ENCODE data around the gene ELF5. TPM values are rescaled to one million over a fixed set of nuclear protein-coding genes. Genes with fewer than 3 reads are reported as not detected.

The ELF5 gene
- polyA plus RNA-seq, 1 donor from 2014 or later = not detected

GRCh38 chr11:34501500-34501899 lies 12.1 kb downstream of the ELF5 start:
- Histone ChIP-seq H4K20me1 (ENCODE audit: insufficient read depth) (no peaks in the 10 kb centered on the region), H3K27me3 (ENCODE audit: insufficient read depth, low read depth, low read length) (no peaks in the 10 kb centered on the region), H2AFZ (ENCODE audit: low read depth, low read length) (no peak overlapping the region), H3K79me2 (replicated peaks; ENCODE audit: insufficient read depth, low read length) (no peaks in the 10 kb centered on the region), H3K9me2 (ENCODE audit: insufficient read depth, low read length) (no peaks in the 10 kb centered on the region), H3K4me2 (ENCODE audit: low read length) (no peak overlapping the region), H3K36me3 (ENCODE audit: insufficient read depth, low read length) (no peaks in the 10 kb centered on the region), H3K4me3 (ENCODE audit: low read length) (no peak overlapping the region), H3K9ac (ENCODE audit: low read length) (no peak overlapping the region), H3F3A (ENCODE audit: insufficient read depth, low read length, poor library complexity, severe bottlenecking) (no peaks in the 10 kb centered on the region), H3K27ac (ENCODE audit: low read length) (no peak overlapping the region), H3K9me3 (ENCODE audit: low read length) (no peaks in the 10 kb centered on the region)
- TF ChIP-seq MXI1 (conservative IDR thresholded peaks at IDR 0.05; ENCODE audit: poor library complexity, severe bottlenecking) (no peak), POLR2AphosphoS5 (IDR thresholded peaks at IDR 0.05) (no peak), REST (IDR thresholded peaks at IDR 0.05; ENCODE audit: borderline replicate concordance) (no peak), EZH2 (IDR thresholded peaks at IDR 0.05; ENCODE audit: borderline replicate concordance, insufficient read depth, low read length, poor library complexity, severe bottlenecking) (no peak), SMC3 (conservative IDR thresholded peaks at IDR 0.05; ENCODE audit: poor library complexity) (no peak), TAF1 (IDR thresholded peaks at IDR 0.05; ENCODE audit: low read depth) (no peak), EP300 (conservative IDR thresholded peaks at IDR 0.05; ENCODE audit: poor library complexity, severe bottlenecking) (no peak), CTCF (IDR thresholded peaks at IDR 0.05; ENCODE audit: poor library complexity, severe bottlenecking) (no peak), RAD21 (conservative IDR thresholded peaks at IDR 0.05) (no peak)

- Histone ChIP-seq H3K9me2 (ENCODE audit: insufficient read depth, low read length) (no peaks in the 10 kb centered on the region), H2AFZ (ENCODE audit: low read depth, low read length) (no peak overlapping the region), H3K79me2 (replicated peaks; ENCODE audit: insufficient read depth, low read length) (no peaks in the 10 kb centered on the region), H4K20me1 (ENCODE audit: insufficient read depth) (no peaks in the 10 kb centered on the region), H3K9me3 (ENCODE audit: low read length) (no peaks in the 10 kb centered on the region), H3K4me2 (ENCODE audit: low read length) (no peak overlapping the region), H3F3A (ENCODE audit: insufficient read depth, low read length, poor library complexity, severe bottlenecking) (no peaks in the 10 kb centered on the region), H3K9ac (ENCODE audit: low read length) (no peak overlapping the region), H3K27ac (ENCODE audit: low read length) (no peak overlapping the region), H3K27me3 (ENCODE audit: insufficient read depth, low read depth, low read length) (no peaks in the 10 kb centered on the region), H3K4me3 (ENCODE audit: low read length) (no peak overlapping the region), H3K36me3 (ENCODE audit: insufficient read depth, low read length) (no peaks in the 10 kb centered on the region)
- TF ChIP-seq EP300 (conservative IDR thresholded peaks at IDR 0.05; ENCODE audit: poor library complexity, severe bottlenecking) (no peak), CTCF (IDR thresholded peaks at IDR 0.05; ENCODE audit: poor library complexity, severe bottlenecking) (no peak), EZH2 (IDR thresholded peaks at IDR 0.05; ENCODE audit: borderline replicate concordance, insufficient read depth, low read length, poor library complexity, severe bottlenecking) (no peak), TAF1 (IDR thresholded peaks at IDR 0.05; ENCODE audit: low read depth) (no peak), MXI1 (conservative IDR thresholded peaks at IDR 0.05; ENCODE audit: poor library complexity, severe bottlenecking) (no peak)
These were observed 13.7 kb downstream of the ELF5 start for GRCh38 chr11:34499719-34500500.

All from neural cell (in vitro differentiated cells).